ENCODE results near the gene FAM171A2. TPM values are rescaled to one million over a fixed set of nuclear protein-coding genes. Genes with fewer than 3 reads are reported as not detected.
A peak's percentile ranks its signal among the peaks of the same experiment; 100 is the strongest.

The FAM171A2 gene
- total and polyA plus RNA-seq, 8 donors = 0.30 to 5.4 (median 0.31) TPM; not detected in 3

GRCh38 chr17:44354582-44355561 is 8.8 kb downstream of the FAM171A2 start:
- no peak for TF ChIP-seq POLR2A (IDR thresholded peaks at IDR 0.05)
- TF ChIP-seq POLR2AphosphoS5 (IDR thresholded peaks at IDR 0.05) = no peak
- TF ChIP-seq CTCF (IDR thresholded peaks at IDR 0.05) = peak in 3 of 7 experiments; percentile 12 to 27 (median 13)
- Histone ChIP-seq H3K36me3 (peaks cover 31 to 35% (median 33%) of the 10 kb centered on the region in 4 donors), H3K4me3 (peak overlapping the region in 3 of 4 donors; percentile 7 to 50 (median 14)), H3K9me3 (no peaks in the 10 kb centered on the region), H3K27ac (no peak overlapping the region), H3K27me3 (peaks cover 0 to 14% (median 0%) of the 10 kb centered on the region in 3 donors), H3K4me1 (peaks cover 0 to 9% (median 7%) of the 10 kb centered on the region in 4 donors)
- peak in 1 of 2 donors; percentile 86 for DNase-seq
- intact Hi-C loops (cut with DNase I; ENCODE audit: low total_unique reads) = no loop called here
- 48 to 70% (median 53%) methylated on average over 44 to 77 of the region's 77 CpGs for WGBS, 5 donors

GRCh38 chr17:44353672-44354331 is 9.9 kb downstream of the FAM171A2 start:
- Histone ChIP-seq H3K4me1 (peaks cover 0 to 19% (median 6%) of the 10 kb centered on the region in 4 donors), H3K4me3 (peak overlapping the region; percentile 42 to 50 (median 46)), H3K27ac (peak overlapping the region in 1 of 5 donors; percentile 67), H3K36me3 (peaks cover 38 to 45% (median 44%) of the 10 kb centered on the region in 4 donors), H3K27me3 (peaks cover 0 to 10% (median 0%) of the 10 kb centered on the region in 3 donors), H3K9me3 (no peaks in the 10 kb centered on the region)
- 19 to 44% (median 24%) methylated on average over 14 to 98 of the region's 98 CpGs for WGBS, 5 donors
- intact Hi-C loops (cut with DNase I; ENCODE audit: low total_unique reads) = no loop called here
- TF ChIP-seq EP300 (IDR thresholded peaks at IDR 0.05) (no peak), POLR2A (IDR thresholded peaks at IDR 0.05) (no peak), CTCF (IDR thresholded peaks at IDR 0.05) (no peak), POLR2AphosphoS5 (IDR thresholded peaks at IDR 0.05) (no peak)
- DNase-seq = peak; percentile 46 to 65

GRCh38 chr17:44352828-44353671 is 10.6 kb downstream of the FAM171A2 start:
- TF ChIP-seq POLR2A (IDR thresholded peaks at IDR 0.05) (no peak), EP300 (IDR thresholded peaks at IDR 0.05) (no peak), CTCF (IDR thresholded peaks at IDR 0.05) (no peak), POLR2AphosphoS5 (IDR thresholded peaks at IDR 0.05) (no peak)
- Histone ChIP-seq H3K27me3 (peaks cover 0 to 10% (median 0%) of the 10 kb centered on the region in 3 donors), H3K9me3 (no peaks in the 10 kb centered on the region), H3K36me3 (peaks cover 38 to 51% (median 49%) of the 10 kb centered on the region in 4 donors), H3K27ac (peak overlapping the region in 1 of 5 donors; percentile 67), H3K4me3 (peak overlapping the region; percentile 42 to 50 (median 46)), H3K4me1 (peaks cover 0 to 27% (median 6%) of the 10 kb centered on the region in 4 donors)
- intact Hi-C loops (cut with DNase I; ENCODE audit: low total_unique reads) = no loop called here
- WGBS, 5 donors = 50 to 68% (median 58%) methylated on average over 11 to 22 of the region's 22 CpGs
- DNase-seq = no peak

Measured in stomach (tissue), 9 donors.